ENCODE results near the gene AP4S1.

The AP4S1 gene

DNA sequence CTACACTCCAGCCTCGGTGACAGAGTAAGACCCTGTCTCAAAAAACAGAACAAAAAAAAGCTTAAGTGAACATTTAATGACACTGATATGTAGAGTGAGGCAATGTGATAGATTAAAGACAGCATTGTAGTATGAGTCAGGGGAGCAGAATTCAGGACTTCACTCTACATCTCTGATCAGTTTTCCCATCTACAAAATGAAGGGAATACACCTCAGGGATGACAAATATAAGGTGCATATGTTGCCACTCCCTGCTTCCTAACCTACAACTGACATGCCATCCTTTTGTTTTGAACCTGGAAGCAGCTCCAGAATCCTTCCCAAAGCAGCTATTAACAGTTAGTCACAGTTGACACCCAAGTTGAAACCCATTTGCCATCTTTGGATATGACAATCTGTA is 31.6 kb downstream of the AP4S1 start:
- POLR2A ChIA-PET: interaction anchor here (1.0 kb wide), 1 partner anchor 27 kb away, joined by 3 read pairs; no protein-coding TSS in a partner anchor
- no peaks in the 10 kb centered on the region; a peak in 1 of 3 replicates for H3K36me3 ChIP-seq (ENCODE audit: control insufficient read depth in 2 of 2, insufficient read depth in 1 of 2, low read length in 2 of 2)
- no peaks in the 10 kb centered on the region for H3K9me3 ChIP-seq (ENCODE audit: control insufficient read depth, insufficient read depth, low read depth, low read length)
- CTCF ChIA-PET: interaction anchor here (0.6 to 0.8 kb wide), 2 partner anchors 12 to 28 kb away, joined by 3 read pairs; no protein-coding TSS in a partner anchor
- no peak overlapping the region for H3K27ac ChIP-seq (ENCODE audit: extremely low read depth, low read depth, low read length)
- TF ChIP-seq PRDM4 (tag by site-specific recombination; IDR thresholded peaks at IDR 0.05): no peak
- TF ChIP-seq HIC1 (tag by site-specific recombination; IDR thresholded peaks at IDR 0.05): no peak
- TF ChIP-seq ZNF184 (tag by site-specific recombination; IDR thresholded peaks at IDR 0.05): no peak
- no peak for TF ChIP-seq ZNF16 (tag by site-specific recombination; IDR thresholded peaks at IDR 0.05; ENCODE audit: low read depth)
- TF ChIP-seq ZNF112 (tag by site-specific recombination; IDR thresholded peaks at IDR 0.05): no peak
- TF ChIP-seq GLI4 (tag by site-specific recombination; IDR thresholded peaks at IDR 0.05): no peak
- TF ChIP-seq ZNF19 (tag by site-specific recombination; IDR thresholded peaks at IDR 0.05; ENCODE audit: low read depth): no peak
- no peak for TF ChIP-seq ZFHX2 (tag by site-specific recombination; conservative IDR thresholded peaks at IDR 0.05)
- TF ChIP-seq ZSCAN16 (tag by site-specific recombination; IDR thresholded peaks at IDR 0.05): no peak
- peaks cover 8% of the 10 kb centered on the region for H3K4me1 ChIP-seq (ENCODE audit: control insufficient read depth, insufficient read depth, low read length)
- H3K4me3 ChIP-seq (ENCODE audit: low read depth, low read length): no peak overlapping the region

GRCh38 chr14:31057701-31058364 is 32.4 kb downstream of the AP4S1 start:
- H3K4me1 ChIP-seq (ENCODE audit: control insufficient read depth, insufficient read depth, low read length): peaks cover 8% of the 10 kb centered on the region
- H3K4me3 ChIP-seq (ENCODE audit: low read depth, low read length): no peak overlapping the region
- H3K9me3 ChIP-seq (ENCODE audit: control insufficient read depth, insufficient read depth, low read depth, low read length): no peaks in the 10 kb centered on the region
- no peak for TF ChIP-seq ZIC2 (tag by site-specific recombination; IDR thresholded peaks at IDR 0.05)
- no peak for TF ChIP-seq ZNF707 (tag by site-specific recombination; IDR thresholded peaks at IDR 0.05)
- no peak for TF ChIP-seq ZNF335 (tag by site-specific recombination; conservative IDR thresholded peaks at IDR 0.05)
- no peak for TF ChIP-seq ZBTB11 (tag by site-specific recombination; conservative IDR thresholded peaks at IDR 0.05; ENCODE audit: low read depth)
- no peak for TF ChIP-seq ZNF221 (tag by site-specific recombination; IDR thresholded peaks at IDR 0.05; ENCODE audit: borderline replicate concordance)
- TF ChIP-seq ZNF621 (tag by site-specific recombination; IDR thresholded peaks at IDR 0.05): no peak
- no peak for TF ChIP-seq KLF7 (tag by site-specific recombination; IDR thresholded peaks at IDR 0.05; ENCODE audit: borderline replicate concordance)
- ChIA-PET CTCF (interaction anchor here (0.6 kb wide), 1 partner anchor 11 kb away, joined by 3 read pairs; no protein-coding TSS in a partner anchor), POLR2A (interaction anchor here (0.5 to 1.0 kb wide), 2 partner anchors 10 to 28 kb away, joined by 3 read pairs; no protein-coding TSS in a partner anchor)
- no peak overlapping the region for H3K27ac ChIP-seq (ENCODE audit: extremely low read depth, low read depth, low read length)
- no peaks in the 10 kb centered on the region for H3K36me3 ChIP-seq (ENCODE audit: control insufficient read depth in 2 of 2, insufficient read depth in 1 of 2, low read length in 2 of 2)

Data from HEK293 (cell line).